ENCODE measurements around the gene FAM185A.
"Not testable (repeated sequence)": the region's sequence is repeated elsewhere in the genome, so short reads cannot be mapped to it uniquely, and the experiment has no call there.

Gene FAM185A

DNA sequence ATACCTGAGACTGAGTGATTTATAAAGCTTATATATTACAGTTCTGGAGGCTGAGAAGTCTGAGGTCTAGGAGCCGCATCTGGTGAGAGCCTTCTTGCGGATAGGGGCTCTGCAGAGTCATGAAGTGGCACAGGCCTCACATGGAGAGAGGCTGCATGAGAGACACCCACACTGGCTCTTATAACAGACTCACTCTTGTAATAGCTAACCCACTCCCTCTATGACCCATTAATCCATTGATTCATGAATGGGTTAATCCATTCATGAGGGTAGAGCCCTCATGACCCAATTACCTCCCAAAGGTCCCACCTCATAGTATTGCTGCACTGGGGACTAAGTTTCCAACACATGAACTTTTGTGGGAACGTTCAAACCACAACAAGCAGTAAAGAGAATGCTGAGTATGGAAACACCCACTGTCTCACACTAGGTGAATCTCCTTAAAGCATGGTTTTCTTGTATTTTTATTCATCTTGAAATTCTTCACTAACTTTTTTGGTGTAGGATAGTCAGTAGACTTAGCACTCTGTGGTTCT is 20.9 kb downstream of the FAM185A start:
- in situ Hi-C loops (cut with MboI; ENCODE audit: low sequenced_read_pairs, unreplicated experiment) = loop anchor here (25.0 kb wide), 1 partner anchor 293 kb away; the partner anchor contains the start of gene FBXL13
- DNase-seq (ENCODE audit: low spot score) = not testable (repeated sequence)

DNA sequence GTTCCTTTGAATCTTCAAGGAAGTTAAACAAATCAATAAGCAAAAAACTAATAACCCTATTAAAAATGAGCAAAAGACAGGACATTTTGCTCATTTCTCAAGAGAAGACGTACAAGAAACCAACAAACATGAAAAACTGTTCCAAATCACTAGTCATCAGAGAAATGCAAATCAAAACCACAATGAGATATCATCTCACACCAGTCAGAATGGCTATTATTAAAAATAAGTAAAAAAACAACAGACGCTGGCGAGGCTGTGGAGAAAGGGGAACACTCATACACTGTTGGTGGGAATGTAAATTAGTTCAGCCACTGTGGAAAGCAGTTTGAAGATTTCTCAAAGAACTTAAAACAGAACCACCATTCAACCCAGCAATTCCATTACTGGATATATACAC is 21.7 kb downstream of the FAM185A start:
- not testable (repeated sequence) for DNase-seq (ENCODE audit: low spot score)
- in situ Hi-C loops (cut with MboI; ENCODE audit: low sequenced_read_pairs, unreplicated experiment) = loop anchor here (25.0 kb wide), 1 partner anchor 292 kb away; the partner anchor contains the start of gene FBXL13

DNA sequence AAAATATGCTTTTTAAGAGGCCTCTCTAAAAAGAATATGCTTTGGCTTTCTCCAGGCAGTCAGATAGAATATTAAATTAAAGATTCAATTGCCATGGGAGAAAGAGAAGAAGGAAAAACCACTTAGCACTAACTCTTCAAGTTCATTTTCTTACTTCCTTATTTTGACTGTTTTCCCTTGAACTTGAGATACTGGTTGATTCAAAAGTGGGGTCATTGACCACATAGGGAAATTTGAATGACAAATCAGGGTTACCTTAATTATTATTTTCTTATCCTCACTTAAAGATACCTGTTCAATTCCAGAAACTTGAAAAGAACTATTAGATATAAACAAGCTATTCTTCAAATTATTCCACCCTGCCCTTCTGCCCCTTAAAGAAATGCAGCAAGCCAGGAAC is 27.4 kb downstream of the FAM185A start:
- DNase-seq (ENCODE audit: low spot score); in situ Hi-C loops (cut with MboI; ENCODE audit: low sequenced_read_pairs, unreplicated experiment): not testable (repeated sequence)

DNA sequence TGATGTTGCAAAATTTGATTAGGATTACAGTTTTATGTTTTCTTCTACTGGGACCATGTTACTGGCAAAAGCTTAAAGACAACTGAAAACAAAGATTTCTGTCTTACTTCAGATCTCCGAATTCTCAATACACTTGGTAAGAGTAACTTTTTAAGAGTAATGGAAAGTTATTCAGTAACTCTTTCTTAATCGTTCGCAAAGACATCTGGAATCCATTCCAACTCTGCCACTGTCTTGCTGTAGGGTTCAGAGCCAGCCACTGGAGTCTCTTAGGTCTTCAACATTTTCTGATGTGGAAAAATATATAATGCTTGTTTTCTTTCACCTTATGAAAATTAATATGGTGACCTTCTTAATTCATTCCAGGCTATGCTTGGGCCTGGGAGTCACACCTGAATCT is 29.9 kb downstream of the FAM185A start:
- in situ Hi-C loops (cut with MboI; ENCODE audit: low sequenced_read_pairs, unreplicated experiment) = not testable (repeated sequence)

DNA sequence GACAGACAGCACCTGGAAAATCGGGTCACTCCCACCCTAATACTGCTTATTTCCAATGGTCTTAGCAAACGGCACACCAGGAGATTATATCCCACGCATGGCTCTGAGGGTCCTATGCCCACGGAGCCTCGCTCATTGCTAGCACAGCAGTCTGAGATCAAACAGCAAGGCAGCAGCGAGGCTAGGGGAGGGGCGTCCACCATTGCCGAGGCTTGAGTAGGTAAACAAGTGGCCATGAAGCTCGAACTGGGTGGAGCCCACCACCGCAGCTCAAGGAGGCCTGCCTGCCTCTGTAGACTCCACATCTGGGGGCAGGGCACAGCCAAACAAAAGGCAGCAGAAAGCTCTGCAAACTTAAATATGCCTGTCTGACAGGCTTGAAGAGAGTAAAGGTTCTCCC is 32.1 kb downstream of the FAM185A start:
- DNase-seq (ENCODE audit: low spot score); in situ Hi-C loops (cut with MboI; ENCODE audit: low sequenced_read_pairs, unreplicated experiment): not testable (repeated sequence)

More for the DNA sequence above, 29.9 kb downstream of the FAM185A start:
- not testable (repeated sequence) for DNase-seq (ENCODE audit: low spot score)

DNA sequence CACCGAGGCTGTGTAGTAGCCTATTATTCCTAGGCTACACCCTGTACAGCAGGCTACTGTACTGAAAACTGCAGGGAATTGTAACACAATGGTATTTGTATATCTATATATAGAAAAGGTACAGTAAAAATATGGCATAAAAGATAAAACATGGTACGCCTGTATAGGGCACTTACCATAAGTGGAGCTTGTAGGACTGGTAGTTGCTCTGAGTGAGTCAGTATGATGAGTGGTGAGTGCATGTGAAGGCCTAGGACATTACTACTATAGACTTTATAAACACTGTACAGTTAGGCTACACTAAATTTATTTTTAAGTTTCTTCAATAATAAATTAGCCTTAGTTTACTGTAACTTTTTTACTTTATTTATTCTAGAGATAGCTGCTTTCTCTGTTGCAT is 40.0 kb downstream of the FAM185A start:
- DNase-seq (ENCODE audit: low spot score); in situ Hi-C loops (cut with MboI; ENCODE audit: low sequenced_read_pairs, unreplicated experiment): not testable (repeated sequence)

DNA sequence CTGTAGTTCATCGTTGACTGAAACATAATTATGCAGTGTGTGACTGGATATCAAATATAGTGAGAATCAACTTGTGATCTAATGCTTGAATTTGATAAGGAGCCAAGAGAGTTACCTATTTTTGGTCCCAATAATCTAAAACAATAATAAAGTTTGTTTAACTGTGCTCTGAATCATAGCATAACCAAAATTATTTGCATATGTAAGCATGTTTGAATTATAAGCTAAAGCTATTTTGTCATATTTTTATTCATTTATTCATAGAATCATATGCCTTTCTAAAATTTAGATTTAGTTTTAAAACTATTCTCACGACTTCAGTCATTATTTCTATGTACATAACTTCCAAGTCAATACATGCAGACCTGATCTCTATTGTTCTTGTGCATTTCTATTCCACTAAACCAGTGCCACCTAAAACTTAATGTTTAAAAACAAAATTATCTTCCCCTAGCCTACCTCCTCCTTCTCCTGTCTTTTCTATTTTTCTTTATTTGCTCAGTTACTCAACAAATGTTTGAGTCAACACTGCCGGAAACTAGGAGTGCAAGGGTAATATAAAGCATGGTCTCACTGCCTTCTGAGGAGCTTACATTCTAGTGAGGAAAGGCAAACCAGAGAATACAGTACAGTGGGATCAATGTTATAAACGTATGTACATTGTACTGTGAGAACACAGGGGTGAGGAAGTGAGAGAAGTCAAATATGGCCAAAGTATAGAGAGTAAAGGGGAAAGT is 41.7 kb downstream of the FAM185A start:
- in situ Hi-C loops (cut with MboI; ENCODE audit: low sequenced_read_pairs, unreplicated experiment); DNase-seq (ENCODE audit: low spot score): not testable (repeated sequence)

DNA sequence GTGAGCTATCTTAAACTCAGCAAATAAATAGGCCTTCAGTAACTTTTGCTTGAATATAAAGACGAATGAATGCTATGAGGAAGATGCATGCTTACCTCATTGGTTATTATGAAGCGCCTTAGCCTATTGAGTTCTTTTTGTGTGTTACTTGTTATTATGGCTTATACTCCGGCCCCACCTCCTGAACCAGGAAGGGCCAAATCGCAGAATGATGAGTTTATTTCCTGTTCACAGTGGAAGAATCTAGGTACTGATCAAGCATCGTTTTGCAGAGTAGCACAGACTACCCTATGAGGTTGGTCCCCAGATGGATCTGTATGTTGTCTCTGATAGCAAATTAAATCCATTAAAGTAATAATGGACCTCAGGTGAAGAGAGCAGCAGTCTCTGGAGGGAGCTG is 42.6 kb downstream of the FAM185A start:
- DNase-seq (ENCODE audit: low spot score); in situ Hi-C loops (cut with MboI; ENCODE audit: low sequenced_read_pairs, unreplicated experiment): not testable (repeated sequence)

DNA sequence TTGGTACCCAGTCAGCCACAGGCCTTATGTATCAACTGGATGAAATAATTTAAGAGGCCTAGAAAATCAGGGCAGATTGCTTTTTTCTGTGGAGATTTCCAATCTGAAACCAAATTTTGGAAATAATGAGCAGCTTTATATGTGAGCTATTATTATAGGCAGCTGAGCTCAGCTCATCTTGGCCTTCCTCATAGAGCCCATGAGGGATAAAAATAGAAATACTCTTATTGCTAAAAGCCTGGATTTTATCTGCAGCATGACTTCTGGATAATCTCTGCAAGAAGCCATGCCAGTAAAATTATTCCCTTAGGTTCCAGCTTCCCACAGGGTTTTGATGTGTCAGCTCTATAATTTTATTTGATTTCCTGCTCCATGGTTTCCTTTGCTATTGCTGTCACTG is 43.0 kb downstream of the FAM185A start:
- in situ Hi-C loops (cut with MboI; ENCODE audit: low sequenced_read_pairs, unreplicated experiment); DNase-seq (ENCODE audit: low spot score): not testable (repeated sequence)

DNA sequence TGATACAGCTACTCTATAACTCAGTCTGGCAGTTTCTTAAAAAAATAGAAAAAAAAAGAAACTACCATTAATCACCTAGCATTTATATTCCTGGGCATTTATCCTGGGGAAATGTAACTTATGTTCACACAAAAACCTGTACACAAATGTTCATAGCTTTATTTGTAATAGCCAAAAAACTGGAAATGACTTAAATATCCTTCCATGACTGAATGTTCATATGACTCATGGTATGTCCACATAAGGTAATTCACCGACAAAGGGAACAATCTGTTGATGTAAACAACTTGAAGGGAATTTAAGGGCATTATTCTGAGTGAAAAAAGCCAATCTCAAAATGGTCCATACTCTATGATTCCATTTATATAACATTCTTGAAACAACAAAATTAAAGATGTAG is 45.8 kb downstream of the FAM185A start:
- in situ Hi-C loops (cut with MboI; ENCODE audit: low sequenced_read_pairs, unreplicated experiment); DNase-seq (ENCODE audit: low spot score): not testable (repeated sequence)

DNA sequence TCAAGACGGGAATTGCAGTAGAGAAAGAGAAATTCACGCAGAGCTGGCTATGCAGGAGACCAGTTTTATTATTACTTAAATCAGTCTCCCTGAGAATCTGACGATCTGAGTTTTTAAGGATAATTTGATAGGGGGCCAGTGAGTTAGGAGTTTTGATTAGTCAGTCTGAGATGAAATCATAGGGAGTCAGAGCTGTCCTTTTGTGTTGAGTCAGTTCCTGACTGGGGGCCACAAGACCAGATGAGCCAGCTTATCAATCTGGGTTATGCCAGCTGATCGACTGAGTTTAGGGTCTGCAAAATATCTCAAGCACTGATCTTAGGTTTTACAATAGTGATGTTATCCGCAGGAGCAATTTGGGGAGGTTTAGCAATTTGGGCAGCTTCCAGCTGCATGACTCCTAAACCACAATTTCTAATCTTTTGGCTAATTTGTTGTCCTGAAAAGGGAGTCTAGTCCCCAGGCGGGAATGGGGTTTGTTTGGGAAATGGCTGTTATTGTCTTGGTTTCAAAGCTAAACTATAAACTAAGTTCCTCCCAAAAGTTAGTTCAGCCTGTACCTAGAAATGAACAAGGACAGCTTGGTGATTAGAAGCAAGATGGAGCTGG is 47.3 kb downstream of the FAM185A start:
- DNase-seq (ENCODE audit: low spot score); in situ Hi-C loops (cut with MboI; ENCODE audit: low sequenced_read_pairs, unreplicated experiment): not testable (repeated sequence)

DNA sequence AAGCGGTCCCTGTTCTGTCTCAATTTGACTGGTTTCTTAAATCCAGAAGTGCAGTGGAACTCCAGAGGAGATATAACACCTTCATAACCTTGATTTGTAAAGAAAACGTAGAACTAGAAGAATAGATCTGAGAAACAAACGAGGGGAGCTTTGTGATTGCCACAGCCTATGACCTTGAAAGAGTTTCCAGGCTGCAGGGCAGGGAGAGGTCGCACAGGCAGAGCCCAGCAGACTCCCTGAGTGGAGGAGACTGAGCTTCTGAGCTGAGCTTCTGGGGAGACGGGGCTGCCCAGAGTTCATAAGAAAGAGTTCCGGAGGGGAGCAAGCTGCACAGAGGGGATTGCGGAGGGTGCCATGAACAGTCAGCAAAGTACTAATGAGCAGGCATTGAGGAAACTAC is 57.8 kb downstream of the FAM185A start:
- in situ Hi-C loops (cut with MboI; ENCODE audit: low sequenced_read_pairs, unreplicated experiment) = no loop called here
- DNase-seq (ENCODE audit: low spot score) = no peak
- TF ChIP-seq, protein P1, sequence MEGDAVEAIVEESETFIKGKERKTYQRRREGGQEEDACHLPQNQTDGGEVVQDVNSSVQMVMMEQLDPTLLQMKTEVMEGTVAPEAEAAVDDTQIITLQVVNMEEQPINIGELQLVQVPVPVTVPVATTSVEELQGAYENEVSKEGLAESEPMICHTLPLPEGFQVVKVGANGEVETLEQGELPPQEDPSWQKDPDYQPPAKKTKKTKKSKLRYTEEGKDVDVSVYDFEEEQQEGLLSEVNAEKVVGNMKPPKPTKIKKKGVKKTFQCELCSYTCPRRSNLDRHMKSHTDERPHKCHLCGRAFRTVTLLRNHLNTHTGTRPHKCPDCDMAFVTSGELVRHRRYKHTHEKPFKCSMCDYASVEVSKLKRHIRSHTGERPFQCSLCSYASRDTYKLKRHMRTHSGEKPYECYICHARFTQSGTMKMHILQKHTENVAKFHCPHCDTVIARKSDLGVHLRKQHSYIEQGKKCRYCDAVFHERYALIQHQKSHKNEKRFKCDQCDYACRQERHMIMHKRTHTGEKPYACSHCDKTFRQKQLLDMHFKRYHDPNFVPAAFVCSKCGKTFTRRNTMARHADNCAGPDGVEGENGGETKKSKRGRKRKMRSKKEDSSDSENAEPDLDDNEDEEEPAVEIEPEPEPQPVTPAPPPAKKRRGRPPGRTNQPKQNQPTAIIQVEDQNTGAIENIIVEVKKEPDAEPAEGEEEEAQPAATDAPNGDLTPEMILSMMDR (IDR thresholded peaks at IDR 0.05; ENCODE audit: borderline replicate concordance, control extremely low read depth, extremely low read depth, insufficient read depth, missing control alignments) = no peak

DNA sequence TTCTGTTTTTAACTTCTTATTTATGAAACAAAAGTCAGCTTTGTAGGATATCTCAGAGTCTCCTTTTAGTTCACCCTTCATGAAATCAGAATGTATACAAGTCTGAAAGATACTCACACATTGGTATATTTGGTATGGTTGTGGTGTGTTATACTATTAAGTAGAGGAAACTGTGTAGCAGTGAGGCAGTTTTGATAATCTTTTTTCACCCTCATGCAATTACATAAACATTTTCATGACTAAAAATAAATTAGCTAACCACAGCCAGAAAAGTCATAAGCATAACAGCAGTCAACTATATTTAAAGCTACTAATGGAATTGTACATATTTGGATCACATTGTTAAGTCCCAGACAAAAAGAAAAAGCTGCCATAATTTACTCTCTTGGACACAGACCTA is 62.1 kb downstream of the FAM185A start:
- TF ChIP-seq, protein P1 (IDR thresholded peaks at IDR 0.05; ENCODE audit: borderline replicate concordance, control extremely low read depth, extremely low read depth, insufficient read depth, missing control alignments) = no peak
- in situ Hi-C loops (cut with MboI; ENCODE audit: low sequenced_read_pairs, unreplicated experiment) = no loop called here
- no peak for DNase-seq (ENCODE audit: low spot score)
